Thyroid gland (tissue), 4 donors: ENCODE data around the gene DHTKD1.

Experiments used
- POLR2A ChIP-seq, 2 donors: fragments of 450-650 bp; IDR thresholded peaks; one replicate each; pipeline ENCODE4 v1.6.1; 2017; ENCODE audit warnings: antibody characterized with exemption in 2 of 2, mild to moderate bottlenecking in 2 of 2, moderate library complexity in 1 of 2
- TF ChIP-seq, protein P1 (sequence below), 6 experiments: fragments of 200-600 bp in 3 of 6; fragments of 450-650 bp in 3 of 6; sonication (generic) in 3 of 6; IDR thresholded peaks; one replicate each; pipeline ENCODE4 v1.5.1; 2016 to 2019; ENCODE audit warnings: antibody characterized with exemption in 6 of 6, mild to moderate bottlenecking in 2 of 6, inconsistent platforms in 1 of 6, moderate library complexity in 1 of 6

DNA sequence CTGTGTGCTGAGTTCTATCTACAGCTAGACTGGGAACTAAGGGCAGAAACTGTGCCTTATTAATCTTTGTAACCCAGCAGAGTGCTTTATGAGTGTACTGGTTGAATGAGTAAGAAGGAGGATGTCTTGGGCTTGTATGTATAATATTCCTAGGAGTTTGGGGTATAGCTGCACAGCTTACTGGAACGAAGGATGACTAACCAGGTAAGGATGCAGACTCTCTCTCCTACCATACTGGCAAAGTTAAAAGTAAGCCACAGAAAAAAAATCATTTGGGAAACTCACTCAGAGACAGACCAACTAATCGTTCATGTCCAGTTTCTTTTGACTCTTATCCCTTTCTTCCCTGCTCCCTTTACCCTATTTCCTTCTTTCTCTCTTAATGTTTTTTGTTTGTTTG lies 1.4 kb upstream of the DHTKD1 start:
- TF ChIP-seq, protein P1, sequence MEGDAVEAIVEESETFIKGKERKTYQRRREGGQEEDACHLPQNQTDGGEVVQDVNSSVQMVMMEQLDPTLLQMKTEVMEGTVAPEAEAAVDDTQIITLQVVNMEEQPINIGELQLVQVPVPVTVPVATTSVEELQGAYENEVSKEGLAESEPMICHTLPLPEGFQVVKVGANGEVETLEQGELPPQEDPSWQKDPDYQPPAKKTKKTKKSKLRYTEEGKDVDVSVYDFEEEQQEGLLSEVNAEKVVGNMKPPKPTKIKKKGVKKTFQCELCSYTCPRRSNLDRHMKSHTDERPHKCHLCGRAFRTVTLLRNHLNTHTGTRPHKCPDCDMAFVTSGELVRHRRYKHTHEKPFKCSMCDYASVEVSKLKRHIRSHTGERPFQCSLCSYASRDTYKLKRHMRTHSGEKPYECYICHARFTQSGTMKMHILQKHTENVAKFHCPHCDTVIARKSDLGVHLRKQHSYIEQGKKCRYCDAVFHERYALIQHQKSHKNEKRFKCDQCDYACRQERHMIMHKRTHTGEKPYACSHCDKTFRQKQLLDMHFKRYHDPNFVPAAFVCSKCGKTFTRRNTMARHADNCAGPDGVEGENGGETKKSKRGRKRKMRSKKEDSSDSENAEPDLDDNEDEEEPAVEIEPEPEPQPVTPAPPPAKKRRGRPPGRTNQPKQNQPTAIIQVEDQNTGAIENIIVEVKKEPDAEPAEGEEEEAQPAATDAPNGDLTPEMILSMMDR (IDR thresholded peaks at IDR 0.05): no peak
- no peak for TF ChIP-seq POLR2A (IDR thresholded peaks at IDR 0.05)
